GM23338 (cell line): ENCODE results near the gene OSCAR.

Experiments used
- POLR2AphosphoS5 ChIP-seq: IDR thresholded peaks from 2 replicates; pipeline ENCODE4 v1.6.1; 2016; ENCODE audit warnings: antibody characterized with exemption, low read depth
- TF ChIP-seq, protein P1 (sequence below), 2 experiments: fragments of 200-600 bp in 1 of 2; sonication (generic) in 1 of 2; conservative IDR thresholded peaks; 2 replicates each; pipeline versions ENCODE4 v1.5.1 to v1.6.1; 2016 to 2017; ENCODE audit warnings: antibody characterized with exemption in 2 of 2, low read depth in 2 of 2, mild to moderate bottlenecking in 2 of 2, moderate library complexity in 1 of 2

DNA sequence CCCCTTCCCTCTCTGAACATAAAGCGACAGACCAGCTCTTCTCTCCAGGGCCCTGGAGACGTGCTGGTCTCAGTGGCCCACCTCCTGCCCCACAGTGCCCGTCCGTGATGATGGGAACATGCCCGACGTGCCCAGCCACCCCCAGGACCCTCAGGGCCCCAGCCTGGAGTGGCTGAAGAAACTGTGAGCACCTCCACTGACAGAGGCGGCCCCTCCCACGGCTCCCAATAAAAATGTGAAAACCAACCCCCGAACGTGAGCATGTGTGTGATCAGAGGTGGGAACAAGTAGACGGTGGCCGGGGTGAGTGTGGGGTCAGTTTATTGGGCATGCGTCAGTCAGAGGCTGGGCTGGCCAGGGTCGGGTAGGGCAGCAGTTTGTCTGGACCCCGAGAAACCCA is 6.1 kb upstream of the OSCAR start:
- TF ChIP-seq, protein P1, sequence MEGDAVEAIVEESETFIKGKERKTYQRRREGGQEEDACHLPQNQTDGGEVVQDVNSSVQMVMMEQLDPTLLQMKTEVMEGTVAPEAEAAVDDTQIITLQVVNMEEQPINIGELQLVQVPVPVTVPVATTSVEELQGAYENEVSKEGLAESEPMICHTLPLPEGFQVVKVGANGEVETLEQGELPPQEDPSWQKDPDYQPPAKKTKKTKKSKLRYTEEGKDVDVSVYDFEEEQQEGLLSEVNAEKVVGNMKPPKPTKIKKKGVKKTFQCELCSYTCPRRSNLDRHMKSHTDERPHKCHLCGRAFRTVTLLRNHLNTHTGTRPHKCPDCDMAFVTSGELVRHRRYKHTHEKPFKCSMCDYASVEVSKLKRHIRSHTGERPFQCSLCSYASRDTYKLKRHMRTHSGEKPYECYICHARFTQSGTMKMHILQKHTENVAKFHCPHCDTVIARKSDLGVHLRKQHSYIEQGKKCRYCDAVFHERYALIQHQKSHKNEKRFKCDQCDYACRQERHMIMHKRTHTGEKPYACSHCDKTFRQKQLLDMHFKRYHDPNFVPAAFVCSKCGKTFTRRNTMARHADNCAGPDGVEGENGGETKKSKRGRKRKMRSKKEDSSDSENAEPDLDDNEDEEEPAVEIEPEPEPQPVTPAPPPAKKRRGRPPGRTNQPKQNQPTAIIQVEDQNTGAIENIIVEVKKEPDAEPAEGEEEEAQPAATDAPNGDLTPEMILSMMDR (conservative IDR thresholded peaks at IDR 0.05; ENCODE audit: low read depth in 2 of 2) = no peak
- TF ChIP-seq POLR2AphosphoS5 = no peak
